GM18870 (cell line): ENCODE data around the gene FOXP4.
"Not testable (repeated sequence)": the region's sequence is repeated elsewhere in the genome, so short reads cannot be mapped to it uniquely, and the experiment has no call there.

ENCODE experiments used
- ATAC-seq: cut with Tn5 transposase; IDR thresholded peaks from one replicate; pipeline ENCODE4 v1.9.1; 2021; ENCODE audit warnings: moderate library complexity; ENCODE audit not compliant: unreplicated experiment

Gene FOXP4

DNA sequence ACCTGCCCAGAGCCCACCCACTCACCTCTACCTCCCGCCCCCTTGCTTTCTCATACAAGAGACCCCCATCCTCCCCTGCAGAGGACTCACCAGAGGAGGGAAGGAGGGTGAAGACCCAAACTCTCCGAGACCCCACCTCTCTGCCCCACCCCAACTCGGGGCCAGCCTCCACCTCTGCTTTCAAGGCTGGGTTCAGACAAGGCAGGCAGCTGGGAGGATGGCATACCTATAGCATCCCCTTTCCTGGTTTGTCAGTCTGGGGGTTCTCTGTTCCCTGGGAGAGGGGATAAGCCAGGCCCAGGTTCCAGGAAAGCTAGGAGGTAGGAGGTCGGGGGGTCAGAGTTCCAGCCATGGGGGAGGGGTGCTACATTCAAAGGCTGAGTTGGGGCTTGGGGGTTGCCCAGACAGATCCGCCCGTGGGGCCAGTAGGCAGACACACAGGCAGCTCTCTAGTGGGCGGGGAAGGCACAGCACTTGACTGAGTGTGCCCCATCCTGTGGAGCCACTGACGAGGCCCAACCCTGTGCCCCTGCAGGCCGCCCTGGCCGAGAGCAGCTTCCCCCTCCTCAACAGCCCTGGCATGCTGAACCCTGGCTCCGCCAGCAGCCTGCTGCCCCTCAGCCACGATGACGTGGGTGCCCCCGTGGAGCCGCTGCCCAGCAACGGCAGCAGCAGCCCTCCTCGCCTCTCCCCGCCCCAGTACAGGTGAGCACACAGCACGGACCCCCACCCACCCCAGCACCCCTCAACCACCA is 51.2 kb downstream of the FOXP4 start:
- ATAC-seq = no peak

DNA sequence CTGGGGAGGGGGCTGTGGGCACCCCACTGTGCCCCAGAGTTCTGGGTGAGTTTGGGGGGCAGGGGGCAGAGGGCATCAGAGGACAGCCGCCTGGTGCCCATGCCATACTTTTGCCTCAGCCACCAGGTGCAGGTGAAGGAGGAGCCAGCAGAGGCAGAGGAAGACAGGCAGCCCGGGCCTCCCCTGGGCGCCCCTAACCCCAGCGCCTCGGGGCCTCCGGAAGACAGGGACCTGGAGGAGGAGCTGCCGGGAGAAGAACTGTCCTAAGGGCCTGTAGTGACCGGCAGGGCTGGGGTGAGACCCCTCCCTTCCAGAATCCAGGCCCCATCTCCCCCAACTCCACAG is 52.5 kb downstream of the FOXP4 start:
- ATAC-seq = no peak

DNA sequence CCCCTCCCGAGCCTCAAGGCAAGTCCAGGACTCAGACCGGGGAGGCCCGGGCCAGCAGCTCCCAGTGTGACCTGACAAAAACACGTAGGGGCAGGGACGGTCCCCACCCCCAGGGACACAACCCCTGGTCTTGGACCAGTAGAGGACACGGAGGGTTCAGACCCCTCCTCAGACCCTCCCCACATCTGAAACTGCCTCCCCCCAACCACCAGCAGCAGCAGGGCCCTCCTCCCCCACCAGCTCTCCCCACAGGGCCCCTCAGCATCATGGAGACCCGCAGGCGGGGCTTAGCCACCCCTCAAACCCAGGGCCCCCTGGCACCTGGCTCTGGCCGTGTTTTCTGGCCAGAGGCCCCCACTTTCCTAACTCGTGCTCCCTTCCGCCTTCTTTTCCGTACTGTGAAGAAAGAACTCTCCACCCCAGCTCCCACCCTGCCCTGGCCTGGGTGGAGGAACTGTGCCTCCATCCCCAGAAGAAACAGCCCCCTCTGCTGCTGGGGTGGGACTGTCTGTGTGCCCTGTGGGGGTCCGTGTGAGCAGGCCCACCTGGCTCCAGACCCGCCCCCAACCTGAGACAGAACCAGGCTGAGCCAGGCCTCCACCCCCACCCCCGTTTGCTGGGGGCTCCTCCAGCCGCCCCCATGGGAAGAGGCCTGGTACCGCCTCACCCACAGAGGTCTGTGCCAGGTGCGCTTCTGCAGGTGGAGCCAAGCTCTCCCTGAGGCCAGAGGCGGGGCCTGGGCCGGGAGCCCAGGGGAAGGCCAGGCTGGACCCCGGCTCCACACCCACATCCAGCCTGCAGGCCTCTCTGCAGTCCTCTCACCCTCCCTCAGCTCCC is 53.1 kb downstream of the FOXP4 start:
- ATAC-seq = no peak

DNA sequence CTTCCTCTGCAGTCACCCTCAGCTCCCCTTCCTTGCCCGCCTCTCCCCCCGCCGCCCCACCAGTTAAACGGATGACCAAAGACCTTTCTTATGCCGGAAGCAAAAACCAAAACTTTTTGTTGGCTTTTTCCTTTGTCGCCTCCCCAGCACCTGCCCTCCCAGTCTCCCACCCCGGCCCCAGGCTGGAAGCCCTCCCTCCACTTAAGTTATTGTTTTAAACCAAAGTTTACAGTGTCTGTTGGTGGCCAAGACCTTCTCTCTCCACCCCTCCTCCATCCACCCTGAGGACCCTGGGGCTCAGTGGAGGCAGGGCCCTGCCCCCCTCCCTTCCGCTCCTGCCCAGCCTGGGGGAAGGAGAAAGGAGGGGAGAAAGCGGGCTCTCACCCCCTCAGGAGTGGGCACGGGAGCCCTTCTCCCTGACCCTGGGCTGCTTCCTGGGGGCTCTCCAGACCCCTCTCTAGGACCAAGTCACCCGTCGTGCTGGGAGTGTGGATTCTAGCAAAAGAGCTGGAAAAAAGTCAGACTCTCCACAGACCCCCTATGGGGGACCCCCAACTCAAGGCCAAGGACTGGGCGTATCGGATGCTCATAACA is 53.8 kb downstream of the FOXP4 start:
- ATAC-seq = no peak

DNA sequence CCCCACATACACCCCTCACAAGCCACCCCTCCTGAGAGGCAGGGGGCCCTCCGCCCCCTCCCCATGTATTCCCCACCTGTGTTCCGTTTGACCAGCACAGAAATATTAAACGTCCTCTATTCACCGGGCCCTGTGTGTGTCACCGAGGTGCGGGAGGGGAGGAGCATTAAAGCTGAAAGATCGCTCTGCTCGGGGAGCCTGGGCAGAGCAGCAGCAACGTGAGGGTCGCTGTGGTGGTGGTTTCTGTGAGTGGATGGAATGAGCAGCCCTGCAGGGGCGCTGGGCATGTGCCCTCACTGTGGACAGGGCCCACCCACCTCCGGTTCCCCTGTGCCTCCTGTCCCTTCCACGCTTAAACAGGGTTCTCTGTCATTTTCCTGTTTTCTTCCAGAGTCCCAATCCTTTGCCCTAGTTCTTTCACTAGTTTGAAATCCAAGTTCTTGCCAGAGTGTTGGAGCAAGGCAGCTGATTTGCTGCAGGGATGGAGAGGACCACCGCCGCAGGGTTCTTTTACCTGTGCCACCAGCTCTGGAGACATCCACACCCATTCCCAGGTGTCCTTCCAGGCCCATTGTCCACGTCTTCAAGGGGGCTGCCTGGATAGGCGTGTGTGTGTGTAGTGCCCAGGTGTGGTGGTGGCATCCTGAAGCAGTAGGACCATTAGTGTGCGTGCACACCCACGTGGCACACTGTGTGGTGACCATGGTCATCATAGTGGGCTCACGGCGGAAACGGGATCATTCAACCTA is 54.5 kb downstream of the FOXP4 start:
- no peak for ATAC-seq

DNA sequence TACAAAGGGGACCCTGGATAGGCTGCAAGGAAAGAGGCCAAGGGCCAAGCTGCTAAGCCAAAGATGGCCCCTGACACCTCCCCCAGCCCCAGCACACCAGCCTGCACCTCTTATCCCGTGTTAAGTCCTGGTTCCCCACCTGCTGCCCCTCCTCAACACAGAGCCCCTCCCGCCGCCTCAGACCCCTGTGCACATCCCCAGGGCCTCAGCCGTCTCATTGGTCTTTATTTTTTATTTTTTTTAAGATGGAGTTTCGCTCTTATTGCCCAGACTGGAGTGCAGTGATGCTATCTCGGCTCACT is 55.0 kb downstream of the FOXP4 start:
- ATAC-seq = no peak

DNA sequence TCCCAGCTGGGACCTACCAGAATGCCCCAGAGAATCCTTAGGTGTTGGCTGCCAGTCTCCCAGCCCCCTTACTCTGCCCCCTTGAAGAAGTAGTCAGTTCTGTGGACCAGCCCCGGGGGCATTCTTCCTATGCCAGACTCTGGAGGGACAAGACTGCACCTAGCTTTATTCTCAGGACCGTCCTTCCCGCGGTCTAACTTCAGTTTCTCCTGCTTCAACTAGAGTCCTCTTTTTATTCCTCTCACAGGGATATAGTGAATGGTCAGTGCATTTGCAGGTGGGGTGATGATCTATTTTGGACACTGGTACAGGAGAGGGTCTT is 56.2 kb downstream of the FOXP4 start:
- no peak for ATAC-seq

DNA sequence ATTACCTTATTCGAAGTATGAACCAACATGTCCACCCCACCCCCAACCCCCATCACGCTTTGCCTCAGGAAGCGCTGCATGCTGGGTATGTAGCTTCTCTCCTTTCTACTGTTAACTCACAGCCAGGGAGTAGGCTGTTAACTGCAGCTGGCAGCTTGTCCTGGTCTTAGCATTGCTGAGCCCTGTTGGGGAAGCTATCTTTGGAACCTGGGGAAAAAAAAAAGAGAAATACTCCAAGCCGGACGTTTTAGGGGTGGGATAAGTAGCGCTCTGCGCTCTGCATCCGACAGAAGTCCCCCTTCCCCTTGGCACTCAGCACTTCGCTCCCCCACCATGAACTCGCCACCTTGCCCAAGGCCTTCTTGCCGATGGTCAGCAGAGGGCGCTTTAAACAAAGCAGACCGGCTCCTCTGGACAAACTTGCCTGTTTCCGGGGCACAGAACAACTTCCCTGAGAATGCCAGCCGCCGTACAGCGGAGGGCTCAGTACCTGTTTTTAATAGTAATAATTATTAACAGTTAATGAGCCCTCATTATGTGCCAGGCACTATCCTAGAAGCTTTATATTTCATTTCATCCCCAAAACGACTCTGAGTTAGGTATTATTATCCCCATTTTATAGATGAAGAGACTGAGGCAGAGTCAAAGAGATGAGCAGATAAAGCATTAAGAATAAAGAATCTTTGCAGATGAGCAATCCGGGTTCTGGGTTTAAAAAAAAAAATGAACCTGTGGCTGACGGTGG is 56.9 kb downstream of the FOXP4 start:
- ATAC-seq = no peak

DNA sequence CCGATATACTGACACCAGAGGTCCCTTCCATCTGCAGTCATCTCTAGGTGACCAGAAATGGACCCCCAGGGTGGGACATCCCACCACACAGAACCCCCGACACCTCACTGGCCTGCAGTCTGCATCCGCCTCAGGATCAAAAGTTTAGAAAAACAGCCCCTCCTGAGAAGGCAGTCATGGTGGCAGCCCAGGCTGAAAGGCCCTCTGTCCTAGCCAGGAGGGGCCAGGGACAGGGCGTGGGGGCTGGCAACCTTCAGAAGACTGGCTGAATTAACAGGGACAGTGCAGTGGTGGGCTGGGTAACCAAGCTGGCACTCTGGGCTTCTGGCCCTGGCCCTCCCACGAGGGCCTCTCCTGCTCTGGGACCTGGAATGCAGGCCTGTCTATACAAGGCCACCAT is 57.8 kb downstream of the FOXP4 start:
- no peak for ATAC-seq

DNA sequence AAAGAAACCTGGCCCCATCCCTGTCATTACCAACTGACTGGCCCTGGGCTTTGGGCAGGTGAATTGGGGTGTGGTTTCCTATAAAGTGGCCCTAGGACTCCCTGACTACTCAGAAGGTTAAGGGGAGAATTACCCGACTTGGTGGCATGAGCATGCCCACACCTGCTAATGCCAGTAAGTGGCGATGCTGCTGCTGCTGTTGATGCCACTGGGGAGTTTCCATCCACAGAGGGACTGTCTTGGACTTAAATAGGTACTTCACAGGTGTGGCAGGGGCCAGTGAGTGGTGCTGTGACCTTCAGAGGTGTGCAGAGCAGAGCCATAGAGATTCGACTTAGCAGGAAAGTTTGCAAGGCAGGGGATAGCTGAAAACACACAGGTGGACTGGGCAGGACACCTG is 59.5 kb downstream of the FOXP4 start:
- no peak for ATAC-seq

DNA sequence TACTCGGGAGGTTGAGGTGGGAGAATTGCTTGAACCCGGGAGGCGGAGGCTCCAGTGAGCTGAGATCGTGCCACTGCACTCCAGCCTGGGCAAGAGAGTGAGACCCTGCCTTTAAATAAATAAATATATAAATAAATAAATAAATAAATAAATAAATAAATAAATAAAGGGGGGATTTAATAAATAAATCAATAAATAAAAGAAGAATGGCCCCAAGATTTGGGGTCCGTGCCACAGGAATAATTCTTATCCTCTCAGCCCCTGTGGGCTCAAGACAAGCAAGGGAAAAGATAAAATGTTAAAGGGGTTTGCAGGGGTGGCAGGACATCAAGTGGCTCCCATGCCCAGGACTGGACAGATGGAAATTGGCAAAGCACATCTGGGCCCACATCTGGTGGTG is 60.9 kb downstream of the FOXP4 start:
- ATAC-seq = no peak

DNA sequence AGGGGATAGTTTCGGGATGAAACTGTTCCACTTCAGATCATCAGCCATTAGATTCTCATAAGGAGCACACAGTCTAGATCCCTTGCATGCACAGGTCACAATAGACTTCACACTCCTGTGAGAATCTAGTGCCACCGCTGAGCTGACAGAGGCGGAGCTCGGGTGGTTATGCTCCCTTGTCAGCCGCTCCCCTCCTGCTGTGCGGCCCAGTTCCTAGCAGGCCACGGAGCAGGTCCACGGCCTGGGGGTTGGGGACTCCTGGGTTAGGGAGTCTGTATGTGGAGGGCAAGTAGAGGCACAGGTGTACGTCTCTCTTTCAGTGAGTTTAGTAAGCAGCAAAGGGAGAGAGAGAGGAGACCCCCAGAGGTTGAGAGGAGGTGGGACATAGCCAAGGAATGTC is 61.6 kb downstream of the FOXP4 start:
- ATAC-seq = no peak

DNA sequence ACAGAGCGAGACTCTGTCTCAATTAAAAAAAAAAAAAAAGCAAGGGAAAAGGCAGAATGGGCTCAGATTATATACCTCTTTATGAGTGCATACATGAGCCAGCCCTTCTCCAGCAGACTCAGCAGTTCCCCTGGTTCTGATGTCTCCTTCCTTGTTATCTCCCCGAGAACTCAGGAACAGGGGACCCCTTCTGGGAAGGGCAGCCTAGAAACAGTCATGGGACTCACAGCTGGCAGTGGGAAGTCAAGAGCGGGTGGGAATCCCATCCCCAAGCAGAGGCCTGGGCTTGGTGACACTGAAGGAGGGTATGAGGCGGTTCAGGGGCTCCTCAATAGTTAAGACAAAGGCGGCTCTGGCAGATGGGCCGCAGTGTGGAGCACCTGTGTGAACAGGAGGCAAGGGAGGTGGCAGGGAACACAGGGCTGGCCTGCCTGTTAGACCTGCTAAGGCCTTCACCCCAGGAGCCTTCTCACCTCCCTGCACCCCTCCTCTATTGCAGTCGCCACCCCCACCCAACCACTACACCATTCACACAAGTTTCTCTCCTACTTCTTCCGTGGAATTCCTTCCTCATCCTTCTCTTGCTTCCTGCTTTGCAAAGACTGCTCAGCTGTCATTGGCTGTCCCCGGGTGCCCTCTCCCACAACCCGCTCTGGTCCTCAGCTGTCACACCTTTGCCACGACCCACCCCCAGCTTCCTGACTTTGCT is 62.4 kb downstream of the FOXP4 start:
- no peak for ATAC-seq

DNA sequence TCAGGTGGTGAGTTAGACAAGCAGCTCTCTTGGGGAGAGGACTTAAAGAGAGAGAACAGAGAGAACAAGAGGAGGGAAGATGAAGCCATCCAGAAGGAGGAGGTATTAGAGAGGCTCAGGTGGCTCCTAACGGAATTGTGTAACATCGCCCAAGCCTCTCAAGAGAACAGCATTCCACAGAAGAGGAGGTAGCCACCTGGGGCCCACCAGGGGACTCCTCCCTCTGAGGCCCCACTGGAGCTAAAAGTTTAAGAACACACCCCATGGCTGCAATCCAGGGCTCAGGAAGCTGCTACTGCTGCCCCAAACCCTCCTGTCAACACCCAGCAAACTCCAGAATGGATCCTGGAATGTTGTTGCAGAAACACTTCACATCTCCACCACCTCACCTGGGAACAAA is 68.5 kb downstream of the FOXP4 start:
- no peak for ATAC-seq

DNA sequence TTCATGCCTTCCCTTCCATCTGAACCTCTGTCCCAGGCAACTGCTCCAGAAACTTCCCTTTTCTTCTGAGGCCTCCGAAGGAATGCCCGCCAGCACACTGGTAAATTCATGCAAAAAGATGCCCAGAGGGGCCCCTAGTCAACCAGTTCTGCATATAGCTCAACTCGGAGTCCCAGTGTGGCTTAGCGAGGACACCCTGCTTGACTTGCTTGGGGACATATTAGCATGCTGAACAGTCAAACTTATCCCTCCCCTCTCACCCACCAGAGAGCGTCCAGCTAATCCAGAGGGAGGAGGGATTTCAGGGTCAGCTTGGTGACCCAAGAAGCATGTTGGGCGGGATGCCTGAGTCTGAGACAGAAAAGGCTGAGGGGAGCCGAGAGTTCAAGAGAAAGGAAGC is 69.1 kb downstream of the FOXP4 start:
- ATAC-seq = no peak

DNA sequence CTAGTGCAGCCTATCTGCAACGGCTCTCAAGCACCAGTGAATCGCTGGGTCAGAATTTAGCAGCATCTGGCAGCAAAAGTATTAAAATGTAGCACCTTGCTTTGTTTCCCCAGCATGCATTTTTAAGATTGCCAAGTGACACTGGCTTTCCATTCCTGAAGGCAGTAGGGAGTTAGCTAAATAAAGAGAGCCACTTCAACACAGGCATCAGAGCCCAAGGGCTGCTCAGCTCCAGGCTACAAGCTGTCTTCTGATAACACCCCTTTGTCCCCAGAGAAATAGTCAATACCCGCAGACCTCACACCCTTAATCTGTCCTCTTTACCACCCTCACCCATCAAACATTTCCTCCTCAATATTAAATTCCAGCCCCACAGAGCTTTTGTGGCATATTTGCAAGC is 72.4 kb downstream of the FOXP4 start:
- no peak for ATAC-seq

DNA sequence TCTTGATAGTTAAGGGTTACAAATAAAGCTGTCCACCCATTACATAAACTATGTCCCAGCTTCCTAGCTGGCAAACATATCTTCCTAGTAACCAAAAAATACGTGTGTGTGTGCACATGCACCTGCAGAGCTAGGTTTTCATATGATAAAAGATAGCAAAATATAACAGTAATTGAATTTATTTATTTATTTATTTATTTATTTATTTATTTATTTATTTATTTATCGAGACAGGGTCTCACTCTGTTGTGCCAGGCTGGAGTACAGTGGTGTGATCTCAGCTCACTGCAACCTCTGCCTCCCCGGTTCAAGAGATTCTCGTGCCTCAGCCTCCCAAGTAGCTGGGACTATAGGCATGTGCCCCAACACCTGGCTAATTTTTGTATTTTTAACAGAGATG is 73.0 kb downstream of the FOXP4 start:
- ATAC-seq = not testable (repeated sequence)

DNA sequence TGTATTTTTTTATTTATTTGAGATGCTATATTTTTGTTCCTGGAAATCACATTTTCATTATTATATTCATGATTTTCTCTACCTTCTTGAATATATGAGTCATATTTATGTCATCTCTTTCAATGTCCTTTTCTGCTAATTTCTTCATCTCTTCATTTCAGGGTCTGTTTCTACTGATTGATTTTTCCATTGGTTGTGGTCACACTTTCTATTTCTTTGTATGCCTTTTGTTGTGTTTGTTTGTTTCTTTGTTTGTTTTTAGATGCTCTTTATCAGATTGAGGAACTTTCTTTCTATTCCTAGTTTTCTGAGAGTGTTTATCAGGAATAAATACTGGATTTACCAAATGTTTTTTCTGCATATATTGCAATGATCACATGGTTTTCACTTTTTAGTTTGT is 75.2 kb downstream of the FOXP4 start:
- no peak for ATAC-seq

DNA sequence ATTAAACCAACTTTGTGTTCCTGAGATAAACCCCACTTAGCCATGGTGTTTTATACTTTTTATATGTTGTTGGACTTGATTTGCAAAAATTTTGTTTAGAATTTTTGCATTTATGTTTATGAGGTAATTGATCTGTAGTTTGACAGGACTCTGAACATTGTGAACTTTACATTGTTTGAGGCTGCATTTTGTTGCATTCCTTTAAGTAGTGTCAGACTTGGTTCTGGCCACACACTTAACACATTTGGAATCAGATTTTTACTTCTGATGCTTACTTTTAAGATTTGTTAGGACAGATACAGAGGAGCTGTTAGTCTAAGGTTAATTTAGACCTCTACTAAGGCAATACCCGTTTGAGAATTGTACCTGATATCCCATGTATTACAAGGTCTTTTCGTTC is 75.6 kb downstream of the FOXP4 start:
- ATAC-seq = no peak

DNA sequence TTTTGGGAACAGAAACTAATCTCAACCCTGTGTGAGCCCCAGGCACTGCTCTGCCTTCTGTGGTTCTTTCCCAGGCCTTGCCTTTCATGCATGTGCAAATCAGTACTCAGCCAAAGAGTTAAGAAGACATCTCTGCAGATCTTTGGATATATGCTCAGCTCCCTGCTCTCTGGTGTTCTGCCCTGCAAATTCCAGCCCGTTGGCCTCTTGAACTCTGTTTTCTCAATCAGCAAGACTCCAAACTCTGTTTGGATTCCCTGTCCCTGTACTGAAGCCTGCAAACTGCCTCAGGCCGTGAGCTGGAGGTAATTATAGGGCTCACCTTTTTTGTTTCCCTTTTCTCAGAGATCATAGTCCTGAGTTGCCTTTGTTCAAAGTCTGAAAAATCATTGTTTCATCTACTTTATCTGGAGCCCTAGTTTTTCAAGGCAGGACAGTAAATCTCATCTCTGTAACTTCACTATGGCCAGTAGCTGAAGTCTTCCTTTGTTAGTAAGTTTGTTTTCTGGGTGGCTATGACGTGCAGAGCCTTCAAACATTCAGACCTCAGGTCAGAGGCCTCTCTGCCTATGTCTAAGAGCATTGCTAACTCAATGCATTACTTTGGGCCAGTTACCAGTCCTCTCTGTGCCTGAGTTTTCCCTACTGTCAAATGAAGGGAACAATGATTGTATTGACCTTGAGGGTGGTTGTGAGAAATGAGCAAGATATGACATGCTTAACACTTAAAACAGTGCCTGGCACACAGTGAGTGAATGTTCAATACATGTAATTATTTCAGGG is 76.2 kb downstream of the FOXP4 start:
- no peak for ATAC-seq
